H1 (cell line): ENCODE data around the gene TADA1. TPM values are rescaled to one million over a fixed set of nuclear protein-coding genes. Genes with fewer than 3 reads are reported as not detected.

Experiments
- ATF3 ChIP-seq: IDR thresholded peaks from 2 replicates; pipeline ENCODE4 v1.6.1; 2011; ENCODE audit warnings: low read depth, mild to moderate bottlenecking, low read length; ENCODE audit not compliant: insufficient read depth
- CEBPB ChIP-seq: IDR thresholded peaks from 2 replicates; pipeline ENCODE4 v1.6.1; 2012; ENCODE audit warnings: low read depth, low read length
- CHD7 ChIP-seq: fragments of 300-600 bp; sonication (generic); IDR thresholded peaks from 2 replicates; pipeline ENCODE4 v1.7.1; 2012; ENCODE audit warnings: low read length, moderate library complexity, mild to moderate bottlenecking, inconsistent platforms; ENCODE audit not compliant: insufficient replicate concordance
- EGR1 ChIP-seq: IDR thresholded peaks from 2 replicates; pipeline ENCODE4 v1.6.1; 2011; ENCODE audit warnings: low read depth, low read length, borderline replicate concordance
- MAX ChIP-seq: IDR thresholded peaks from 2 replicates; pipeline ENCODE4 v1.6.1; 2012; ENCODE audit warnings: inconsistent platforms
- NANOG ChIP-seq: IDR thresholded peaks from 2 replicates; pipeline ENCODE4 v1.6.1; 2011; ENCODE audit warnings: low read length, low read depth, mild to moderate bottlenecking, inconsistent platforms; ENCODE audit not compliant: insufficient read depth, poor library complexity, severe bottlenecking
- PHF8 ChIP-seq: fragments of 200-600 bp; sonication (generic); conservative IDR thresholded peaks from 2 replicates; pipeline ENCODE4 v1.7.1; 2012; ENCODE audit warnings: low read depth, mild to moderate bottlenecking, inconsistent platforms, low read length, moderate library complexity
- POLR2A ChIP-seq, 2 experiments: IDR thresholded peaks; 1 replicate in 1 of 2; 2 replicates in 1 of 2; pipeline ENCODE4 v1.6.1; 2011; ENCODE audit warnings: low read depth in 2 of 2, low read length in 2 of 2, mild to moderate bottlenecking in 2 of 2; ENCODE audit errors: control extremely low read depth in 1 of 2
- POU5F1 ChIP-seq: IDR thresholded peaks from 2 replicates; pipeline ENCODE4 v1.6.1; 2011; ENCODE audit warnings: low read depth, mild to moderate bottlenecking, low read length, moderate library complexity
- RNF2 ChIP-seq: fragments of 200-900, 300-1000 bp; sonication (generic); IDR thresholded peaks from 2 replicates; pipeline ENCODE4 v1.7.1; 2016; ENCODE audit warnings: borderline replicate concordance, low read depth, mild to moderate bottlenecking, antibody characterized with exemption, low read length; ENCODE audit not compliant: poor library complexity, severe bottlenecking; ENCODE audit errors: missing control alignments
- ZNF274 ChIP-seq: IDR thresholded peaks from 2 replicates; pipeline ENCODE4 v1.7.0; 2012; ENCODE audit warnings: low read length, borderline replicate concordance; ENCODE audit errors: extremely low read depth
- polyA plus RNA-seq, 7 experiments: library from polyadenylated mRNA; depleted of rRNA in 3 of 7; stranded (reverse) in 5 of 7; unstranded in 2 of 7; fragments of >200 nt in 5 of 7; fragments of 200-250 nt in 2 of 7; gene quantifications; 1 replicate in 5 of 7; 2 replicates in 1 of 7; 4 replicates in 1 of 7; pipeline versions ENCODE4 v1.2.1 to v1.2.3, GENCODE V29; 2011 to 2013; ENCODE audit warnings: missing spikeins in 2 of 7, mixed read lengths in 2 of 7
- total RNA-seq: library from RNA; stranded (reverse); fragmentation: NEBNext Ultra II Directional; extraction: Animal tissue kit (Norgen Biotek cat#: 25700); gene quantifications from 2 replicates; pipeline ENCODE4 v1.2.1, GENCODE V29; 2021

The TADA1 gene
- total and polyA plus RNA-seq, 2 of the 8 experiments (the other 6 are each of a cell fraction or from before 2014, with no cell fraction given): 21.1 to 23.6 TPM

GRCh38 chr1:166908942-166909341 is 32.9 kb upstream of the TADA1 start (continued):
- TF ChIP-seq CHD7: no peak
- TF ChIP-seq POU5F1: no peak
- TF ChIP-seq POLR2A (IDR thresholded peaks at IDR 0.05; ENCODE audit: control extremely low read depth in 1 of 2, low read depth in 2 of 2, low read length in 2 of 2): no peak
- TF ChIP-seq NANOG: no peak
- TF ChIP-seq RNF2: no peak
- no peak for TF ChIP-seq EGR1
- TF ChIP-seq CEBPB: no peak
- TF ChIP-seq MAX: no peak
- TF ChIP-seq PHF8: no peak
- TF ChIP-seq ATF3: no peak
- TF ChIP-seq ZNF274: no peak
